HG02870 (cell line): Measurements from ENCODE around the gene MORN2.

Source experiments
- ATAC-seq: cut with Tn5 transposase; IDR thresholded peaks from one replicate; pipeline ENCODE4 v1.9.1; 2021; ENCODE audit warnings: mild to moderate bottlenecking, moderate library complexity; ENCODE audit not compliant: unreplicated experiment

The MORN2 gene

GRCh38 chr2:38889045-38889444 is 13.3 kb downstream of the MORN2 start:
- no peak for ATAC-seq

- ATAC-seq: no peak
Measured at GRCh38 chr2:38889575-38889974, 13.8 kb downstream of the MORN2 start, which contains the start of gene ARHGEF33. ARHGEF33 (plus strand) TSS chr2:38889875; CDS start chr2:38919448, 29,573 bp downstream.

- ATAC-seq: no peak
Measured at GRCh38 chr2:38892819-38893218, 17.0 kb downstream of the MORN2 start.

- ATAC-seq: no peak
Measured at GRCh38 chr2:38898256-38898655, 22.5 kb downstream of the MORN2 start.

- ATAC-seq: no peak
Measured at GRCh38 chr2:38900726-38901125, 24.9 kb downstream of the MORN2 start.

GRCh38 chr2:38905251-38905650 is 29.5 kb downstream of the MORN2 start:
- no peak for ATAC-seq

GRCh38 chr2:38907242-38907641 is 31.5 kb downstream of the MORN2 start:
- ATAC-seq: no peak

- ATAC-seq: peak; percentile 95
Measured at GRCh38 chr2:38907743-38908562, 32.2 kb downstream of the MORN2 start.

GRCh38 chr2:38909872-38910271 is 34.1 kb downstream of the MORN2 start:
- no peak for ATAC-seq

GRCh38 chr2:38911191-38911590 is 35.4 kb downstream of the MORN2 start:
- no peak for ATAC-seq

GRCh38 chr2:38912619-38913018 is 36.8 kb downstream of the MORN2 start:
- no peak for ATAC-seq

- no peak for ATAC-seq
Measured at GRCh38 chr2:38922389-38922788, 46.6 kb downstream of the MORN2 start.

GRCh38 chr2:38922902-38923301 is 47.1 kb downstream of the MORN2 start:
- no peak for ATAC-seq

- ATAC-seq: no peak
Measured at GRCh38 chr2:38925982-38926381, 50.2 kb downstream of the MORN2 start.

- no peak for ATAC-seq
Measured at GRCh38 chr2:38930600-38930999, 54.8 kb downstream of the MORN2 start.
